Measurements from ENCODE around the gene STX8. TPM values are rescaled to one million over a fixed set of nuclear protein-coding genes. Genes with fewer than 3 reads are reported as not detected.

The STX8 gene
- total RNA-seq, 2 donors from 2014 or later = 41.6 to 57.2 TPM

- Histone ChIP-seq H3K4me3 (no peak overlapping the region), H3K9me3 (no peaks in the 10 kb centered on the region), H3K27me3 (no peaks in the 10 kb centered on the region), H3K9ac (ENCODE audit: low read depth in 2 of 2, low read length in 2 of 2) (no peak overlapping the region), H3K36me3 (no peaks in the 10 kb centered on the region), H3K4me1 (no peaks in the 10 kb centered on the region), H3K27ac (no peak overlapping the region)
- TF ChIP-seq CTCF (IDR thresholded peaks at IDR 0.05) = no peak
- intact Hi-C loops (cut with DNase I) = no loop called here
- DNase-seq = no peak
These were observed 352.1 kb downstream of the STX8 start for GRCh38 chr17:9223531-9223930.

- H3K27ac ChIP-seq = no peak overlapping the region
- no peak for TF ChIP-seq CTCF (IDR thresholded peaks at IDR 0.05)
- H3K9me3 ChIP-seq = no peaks in the 10 kb centered on the region
- H3K27me3 ChIP-seq = no peaks in the 10 kb centered on the region
- no peaks in the 10 kb centered on the region for H3K4me1 ChIP-seq
- intact Hi-C loops (cut with DNase I) = no loop called here
- no peak for DNase-seq
- H3K9ac ChIP-seq (ENCODE audit: low read depth in 2 of 2, low read length in 2 of 2) = no peak overlapping the region
- H3K4me3 ChIP-seq = no peak overlapping the region
- no peaks in the 10 kb centered on the region for H3K36me3 ChIP-seq
These were observed 353.8 kb downstream of the STX8 start for GRCh38 chr17:9221922-9222180.

- intact Hi-C loops (cut with DNase I) = no loop called here
- Histone ChIP-seq H3K9me3 (no peaks in the 10 kb centered on the region), H3K4me1 (no peaks in the 10 kb centered on the region), H3K9ac (ENCODE audit: low read depth in 2 of 2, low read length in 2 of 2) (no peak overlapping the region), H3K4me3 (no peak overlapping the region), H3K36me3 (no peaks in the 10 kb centered on the region), H3K27ac (no peak overlapping the region), H3K27me3 (no peaks in the 10 kb centered on the region)
- no peak for DNase-seq
- TF ChIP-seq CTCF (IDR thresholded peaks at IDR 0.05) = no peak
These were observed 354.3 kb downstream of the STX8 start for GRCh38 chr17:9221147-9221921.

GRCh38 chr17:9220398-9221146 lies 355.0 kb downstream of the STX8 start:
- TF ChIP-seq CTCF (IDR thresholded peaks at IDR 0.05) = no peak
- Histone ChIP-seq H3K9me3 (no peaks in the 10 kb centered on the region), H3K9ac (ENCODE audit: low read depth in 2 of 2, low read length in 2 of 2) (no peak overlapping the region), H3K4me1 (no peaks in the 10 kb centered on the region), H3K27me3 (no peaks in the 10 kb centered on the region), H3K36me3 (no peaks in the 10 kb centered on the region), H3K27ac (no peak overlapping the region), H3K4me3 (no peak overlapping the region)
- no peak for DNase-seq
- intact Hi-C loops (cut with DNase I) = no loop called here

GRCh38 chr17:9219631-9220397 lies 355.8 kb downstream of the STX8 start:
- Histone ChIP-seq H3K9ac (ENCODE audit: low read depth in 2 of 2, low read length in 2 of 2) (no peak overlapping the region), H3K9me3 (no peaks in the 10 kb centered on the region), H3K4me3 (no peak overlapping the region), H3K27me3 (no peaks in the 10 kb centered on the region), H3K36me3 (no peaks in the 10 kb centered on the region), H3K27ac (no peak overlapping the region), H3K4me1 (no peaks in the 10 kb centered on the region)
- DNase-seq = no peak
- intact Hi-C loops (cut with DNase I) = no loop called here
- TF ChIP-seq CTCF (IDR thresholded peaks at IDR 0.05) = no peak
